Activated T-cell treated with anti-CD3 and anti-CD28 coated beads, Interleukin-2, amount 50 U/mL, for 24 hours (primary cell): Measurements from ENCODE around the gene GRK5.

Experiments used
- DNase-seq: peaks from one replicate; pipeline ENCODE4 v3.0.0-alpha.2; 2020
- H3K27ac Mint-ChIP-seq: 2 replicates; pipeline ENCODE4 v1.8.0; 2020; ENCODE audit warnings: mild to moderate bottlenecking, mixed read lengths
- H3K27me3 Mint-ChIP-seq: 2 replicates; pipeline ENCODE4 v1.8.0; 2020; ENCODE audit warnings: mixed read lengths
- H3K36me3 Mint-ChIP-seq: 2 replicates; pipeline ENCODE4 v1.8.0; 2020; ENCODE audit warnings: low read depth, mixed read lengths
- H3K4me1 Mint-ChIP-seq: 2 replicates; pipeline ENCODE4 v1.8.0; 2020; ENCODE audit warnings: low read depth, mixed read lengths
- H3K4me3 Mint-ChIP-seq: 2 replicates; pipeline ENCODE4 v1.8.0; 2020; ENCODE audit warnings: mild to moderate bottlenecking, moderate library complexity, mixed read lengths
- H3K9me3 Mint-ChIP-seq: 2 replicates; pipeline ENCODE4 v1.8.0; 2020; ENCODE audit warnings: mixed read lengths

Gene GRK5

GRCh38 chr10:119412244-119413092, 205.1 kb downstream of the GRK5 start:
- H3K36me3 Mint-ChIP-seq = peaks cover 6% of the 10 kb centered on the region
- DNase-seq = no peak
- no peaks in the 10 kb centered on the region for H3K27me3 Mint-ChIP-seq
- H3K9me3 Mint-ChIP-seq = no peaks in the 10 kb centered on the region
- H3K4me3 Mint-ChIP-seq = no peak overlapping the region
- no peak overlapping the region for H3K27ac Mint-ChIP-seq
- H3K4me1 Mint-ChIP-seq = no peaks in the 10 kb centered on the region

- no peak for DNase-seq
- Mint-ChIP-seq H3K36me3 (peaks cover 6% of the 10 kb centered on the region), H3K4me1 (no peaks in the 10 kb centered on the region), H3K27me3 (no peaks in the 10 kb centered on the region), H3K9me3 (no peaks in the 10 kb centered on the region), H3K4me3 (no peak overlapping the region), H3K27ac (no peak overlapping the region)
Observed at GRCh38 chr10:119413093-119413453, 205.7 kb downstream of the GRK5 start.

GRCh38 chr10:119413471-119414080, 206.2 kb downstream of the GRK5 start:
- Mint-ChIP-seq H3K4me1 (no peaks in the 10 kb centered on the region), H3K27ac (no peak overlapping the region), H3K4me3 (no peak overlapping the region), H3K36me3 (peaks cover 6% of the 10 kb centered on the region), H3K9me3 (no peaks in the 10 kb centered on the region), H3K27me3 (no peaks in the 10 kb centered on the region)
- no peak for DNase-seq

- no peaks in the 10 kb centered on the region for H3K27me3 Mint-ChIP-seq
- no peak for DNase-seq
- no peaks in the 10 kb centered on the region for H3K9me3 Mint-ChIP-seq
- H3K36me3 Mint-ChIP-seq = peaks cover 6% of the 10 kb centered on the region
- no peaks in the 10 kb centered on the region for H3K4me1 Mint-ChIP-seq
- H3K4me3 Mint-ChIP-seq = no peak overlapping the region
- H3K27ac Mint-ChIP-seq = no peak overlapping the region
Observed at GRCh38 chr10:119414081-119414611, 206.8 kb downstream of the GRK5 start.

GRCh38 chr10:119415121-119415520, 207.8 kb downstream of the GRK5 start:
- no peaks in the 10 kb centered on the region for H3K9me3 Mint-ChIP-seq
- no peak overlapping the region for H3K4me3 Mint-ChIP-seq
- no peak for DNase-seq
- H3K4me1 Mint-ChIP-seq = no peaks in the 10 kb centered on the region
- H3K36me3 Mint-ChIP-seq = peaks cover 4% of the 10 kb centered on the region
- H3K27ac Mint-ChIP-seq = no peak overlapping the region
- H3K27me3 Mint-ChIP-seq = no peaks in the 10 kb centered on the region

GRCh38 chr10:119415536-119416503, 208.4 kb downstream of the GRK5 start:
- no peaks in the 10 kb centered on the region for H3K9me3 Mint-ChIP-seq
- H3K27ac Mint-ChIP-seq = no peak overlapping the region
- H3K4me3 Mint-ChIP-seq = no peak overlapping the region
- no peak for DNase-seq
- peaks cover 4% of the 10 kb centered on the region for H3K36me3 Mint-ChIP-seq
- no peaks in the 10 kb centered on the region for H3K27me3 Mint-ChIP-seq
- H3K4me1 Mint-ChIP-seq = no peaks in the 10 kb centered on the region

- Mint-ChIP-seq H3K36me3 (peaks cover 4% of the 10 kb centered on the region), H3K27me3 (no peaks in the 10 kb centered on the region), H3K9me3 (no peaks in the 10 kb centered on the region), H3K27ac (no peak overlapping the region), H3K4me1 (no peaks in the 10 kb centered on the region), H3K4me3 (no peak overlapping the region)
- peak; percentile 82 for DNase-seq
Observed at GRCh38 chr10:119416855-119417254, 209.5 kb downstream of the GRK5 start.

- no peak overlapping the region for H3K4me3 Mint-ChIP-seq
- no peaks in the 10 kb centered on the region for H3K27me3 Mint-ChIP-seq
- DNase-seq = no peak
- no peaks in the 10 kb centered on the region for H3K9me3 Mint-ChIP-seq
- H3K4me1 Mint-ChIP-seq = no peaks in the 10 kb centered on the region
- no peak overlapping the region for H3K27ac Mint-ChIP-seq
- peaks cover 4% of the 10 kb centered on the region for H3K36me3 Mint-ChIP-seq
Observed at GRCh38 chr10:119417852-119418251, 210.5 kb downstream of the GRK5 start.

- DNase-seq = no peak
- H3K36me3 Mint-ChIP-seq = peaks cover 9% of the 10 kb centered on the region
- H3K27me3 Mint-ChIP-seq = no peaks in the 10 kb centered on the region
- H3K4me1 Mint-ChIP-seq = no peaks in the 10 kb centered on the region
- H3K27ac Mint-ChIP-seq = no peak overlapping the region
- no peaks in the 10 kb centered on the region for H3K9me3 Mint-ChIP-seq
- no peak overlapping the region for H3K4me3 Mint-ChIP-seq
Observed at GRCh38 chr10:119418362-119418761, 211.0 kb downstream of the GRK5 start.

- no peak overlapping the region for H3K27ac Mint-ChIP-seq
- H3K4me1 Mint-ChIP-seq = no peaks in the 10 kb centered on the region
- no peak for DNase-seq
- H3K27me3 Mint-ChIP-seq = no peaks in the 10 kb centered on the region
- peaks cover 9% of the 10 kb centered on the region for H3K36me3 Mint-ChIP-seq
- no peak overlapping the region for H3K4me3 Mint-ChIP-seq
- H3K9me3 Mint-ChIP-seq = no peaks in the 10 kb centered on the region
Observed at GRCh38 chr10:119419931-119420330, 212.6 kb downstream of the GRK5 start.

GRCh38 chr10:119420950-119421875, 213.8 kb downstream of the GRK5 start:
- no peaks in the 10 kb centered on the region for H3K9me3 Mint-ChIP-seq
- no peak for DNase-seq
- H3K27ac Mint-ChIP-seq = no peak overlapping the region
- H3K4me3 Mint-ChIP-seq = no peak overlapping the region
- H3K27me3 Mint-ChIP-seq = no peaks in the 10 kb centered on the region
- H3K36me3 Mint-ChIP-seq = peaks cover 9% of the 10 kb centered on the region
- no peaks in the 10 kb centered on the region for H3K4me1 Mint-ChIP-seq

GRCh38 chr10:119421891-119422681, 214.7 kb downstream of the GRK5 start:
- DNase-seq = no peak
- H3K4me3 Mint-ChIP-seq = no peak overlapping the region
- H3K36me3 Mint-ChIP-seq = peaks cover 9% of the 10 kb centered on the region
- no peaks in the 10 kb centered on the region for H3K27me3 Mint-ChIP-seq
- no peaks in the 10 kb centered on the region for H3K4me1 Mint-ChIP-seq
- H3K27ac Mint-ChIP-seq = no peak overlapping the region
- H3K9me3 Mint-ChIP-seq = no peaks in the 10 kb centered on the region
